Endothelial cell of umbilical vein (primary cell): ENCODE measurements around the gene SECTM1. TPM values are rescaled to one million over a fixed set of nuclear protein-coding genes. Genes with fewer than 3 reads are reported as not detected.

ENCODE experiments used
- BruUV-seq: library from RNA; stranded (reverse); fragments of 400-500 nt; replicated peaks from 2 replicates; lab custom pipeline; 2021; lab: Mats Ljungman, UMichigan
- CTCF ChIA-PET: fragments of 300-600, 350-600 bp; sonication (Branson Sonifier 250); formaldehyde crosslinking; loops from one replicate; lab custom pipeline; 2021; ENCODE audit warnings: antibody characterized with exemption, inconsistent platforms; lab: Charles Lee
- POLR2A ChIA-PET: fragments of 300-600, 350-600 bp; sonication (Branson Sonifier 250); formaldehyde crosslinking; loops from one replicate; lab custom pipeline; 2021; ENCODE audit warnings: antibody characterized with exemption, inconsistent platforms; lab: Charles Lee
- DNase-seq: peaks from one replicate; pipeline ENCODE4 v3.0.0-alpha.2; 2011; ENCODE audit warnings: low read depth, low spot score
- FAIRE-seq: peaks from 2 replicates; lab custom pipeline; 2011; peaks lifted over from hg19 to GRCh38; lab: Jason Lieb, UNC
- H2AFZ ChIP-seq: 2 replicates; pipeline ENCODE4 v1.6.0; 2012; ENCODE audit warnings: low read depth, low read length, control low read depth, inconsistent platforms
- H3K27ac ChIP-seq: 2 replicates; pipeline ENCODE4 v1.5.1; 2011; ENCODE audit warnings: low read depth, mild to moderate bottlenecking, control low read depth, low read length, moderate library complexity; ENCODE audit not compliant: insufficient read depth
- H3K27me3 ChIP-seq, 2 experiments: 2 replicates each; pipeline versions ENCODE4 v1.6.0 to v1.6.1; 2011; ENCODE audit warnings: low read length in 2 of 2, mixed read lengths in 1 of 2; ENCODE audit not compliant: control insufficient read depth in 2 of 2, insufficient read depth in 2 of 2
- H3K36me3 ChIP-seq, 2 experiments: 2 replicates in 1 of 2; 3 replicates in 1 of 2; pipeline ENCODE4 v1.5.1; 2011; ENCODE audit warnings: low read length in 2 of 2, mild to moderate bottlenecking in 1 of 2, moderate library complexity in 1 of 2; ENCODE audit not compliant: control insufficient read depth in 2 of 2, insufficient read depth in 2 of 2; ENCODE audit errors: extremely low read depth in 1 of 2
- H3K4me1 ChIP-seq: 3 replicates; pipeline ENCODE4 v1.5.1; 2011; ENCODE audit warnings: mild to moderate bottlenecking, low read length; ENCODE audit not compliant: control insufficient read depth, insufficient read depth; ENCODE audit errors: extremely low read depth
- H3K4me2 ChIP-seq: 2 replicates; pipeline ENCODE4 v1.6.1; 2011; ENCODE audit warnings: low read length, control low read depth, mixed read lengths; ENCODE audit not compliant: insufficient read depth
- H3K4me3 ChIP-seq, 3 experiments: fragments of 200-600 bp in 1 of 3; sonication (generic), shearing (Covaris generic) in 1 of 3; replicated peaks in 1 of 3; 2 replicates each; pipeline ENCODE4 v1.5.1; 2011 to 2016; ENCODE audit warnings: control low read depth in 3 of 3, low read length in 3 of 3, mild to moderate bottlenecking in 2 of 3, inconsistent platforms in 1 of 3, low read depth in 1 of 3, moderate library complexity in 1 of 3; ENCODE audit not compliant: insufficient read depth in 1 of 3
- H3K79me2 ChIP-seq: 2 replicates; pipeline ENCODE4 v1.6.0; 2012; ENCODE audit warnings: low read length, inconsistent platforms; ENCODE audit not compliant: control insufficient read depth, insufficient read depth
- H3K9ac ChIP-seq: replicated peaks from 2 replicates; pipeline ENCODE3; 2011; ENCODE audit warnings: low read length, control low read depth; ENCODE audit not compliant: insufficient read depth; ENCODE audit errors: extremely low read depth
- H3K9me1 ChIP-seq: replicated peaks from 3 replicates; pipeline ENCODE4 v1.6.0; 2011; ENCODE audit warnings: mild to moderate bottlenecking, low read length; ENCODE audit not compliant: control insufficient read depth, insufficient read depth; ENCODE audit errors: extremely low read depth
- H3K9me3 ChIP-seq: replicated peaks from 2 replicates; pipeline ENCODE4 v1.5.1; 2012; ENCODE audit warnings: low read length, inconsistent platforms; ENCODE audit not compliant: control insufficient read depth, insufficient read depth
- H4K20me1 ChIP-seq: replicated peaks from 2 replicates; pipeline ENCODE3; 2011; ENCODE audit warnings: mild to moderate bottlenecking, low read length; ENCODE audit not compliant: control insufficient read depth, insufficient read depth; ENCODE audit errors: extremely low read depth
- EZH2 ChIP-seq: IDR thresholded peaks from 2 replicates; pipeline ENCODE4 v1.6.1; 2012; ENCODE audit warnings: borderline replicate concordance, low read depth, mild to moderate bottlenecking, moderate library complexity, low read length, inconsistent platforms; ENCODE audit not compliant: severe bottlenecking
- FOS ChIP-seq: IDR thresholded peaks from 2 replicates; pipeline ENCODE4 v1.6.1; 2011; ENCODE audit warnings: mild to moderate bottlenecking, low read length, moderate library complexity, borderline replicate concordance; ENCODE audit not compliant: insufficient read depth
- GATA2 ChIP-seq: IDR thresholded peaks from 2 replicates; pipeline ENCODE4 v1.7.0; 2011; ENCODE audit warnings: low read depth, mild to moderate bottlenecking, moderate library complexity, mixed read lengths, low read length; ENCODE audit not compliant: insufficient read length, insufficient read depth
- JUN ChIP-seq: IDR thresholded peaks from 2 replicates; pipeline ENCODE4 v1.6.1; 2011; ENCODE audit warnings: borderline replicate concordance, low read depth; ENCODE audit not compliant: insufficient read length, insufficient read depth
- MYC ChIP-seq: IDR thresholded peaks from one replicate; pipeline ENCODE4 v1.6.1; 2011; ENCODE audit warnings: mild to moderate bottlenecking, low read depth, low read length
- POLR2A ChIP-seq: IDR thresholded peaks from 2 replicates; pipeline ENCODE4 v1.6.1; 2012; ENCODE audit warnings: low read depth, mild to moderate bottlenecking, control low read depth, low read length
- POLR2AphosphoS5 ChIP-seq: IDR thresholded peaks from 2 replicates; pipeline ENCODE4 v1.6.1; 2012; ENCODE audit warnings: low read depth, mild to moderate bottlenecking, control low read depth, low read length, moderate library complexity; ENCODE audit not compliant: insufficient read depth
- dilution Hi-C: fragments of 300-500 bp; cut with MboI; formaldehyde crosslinking; loops from one replicate; pipeline ENCODE4 v1.15.0; 2019; ENCODE audit warnings: low sequenced_read_pairs; ENCODE audit not compliant: extremely low pct_ligation_motif_present
- intact Hi-C: fragments of 100-400 bp; cut with micrococcal nuclease; formaldehyde crosslinking; loops from one replicate; pipeline ENCODE4 v1.10.0; 2022
- polyA plus RNA-seq, 4 experiments: library from polyadenylated mRNA; depleted of rRNA in 3 of 4; stranded (reverse) in 3 of 4; unstranded in 1 of 4; fragments of >200 nt; gene quantifications; 2 replicates each; pipeline versions ENCODE4 v1.2.1 to v1.2.3, GENCODE V29; 2011 to 2012; ENCODE audit warnings: missing spikeins in 1 of 4
- total RNA-seq: library from RNA; stranded (reverse); gene quantifications from 2 replicates; pipeline ENCODE4 v1.2.3, GENCODE V29; 2021
- TF ChIP-seq, protein P1 (sequence below): IDR thresholded peaks from 2 replicates; pipeline ENCODE4 v1.6.1; 2011; ENCODE audit not compliant: insufficient read depth, insufficient read length
- TF ChIP-seq, protein P2 (sequence below), 2 donors: IDR thresholded peaks; 1 replicate in 1 of 2; 2 replicates in 1 of 2; pipeline ENCODE4 v1.5.1; 2011; ENCODE audit warnings: low read length in 2 of 2, mild to moderate bottlenecking in 2 of 2, moderate library complexity in 2 of 2, control low read depth in 1 of 2, inconsistent platforms in 1 of 2, low read depth in 1 of 2; ENCODE audit not compliant: insufficient read depth in 1 of 2; ENCODE audit errors: extremely low read depth in 1 of 2

SECTM1 gene
- total and polyA plus RNA-seq, 2 donors (not counting 3 experiments of a cell fraction or from before 2014, with no cell fraction given) = 1.9 to 2.3 TPM

DNA sequence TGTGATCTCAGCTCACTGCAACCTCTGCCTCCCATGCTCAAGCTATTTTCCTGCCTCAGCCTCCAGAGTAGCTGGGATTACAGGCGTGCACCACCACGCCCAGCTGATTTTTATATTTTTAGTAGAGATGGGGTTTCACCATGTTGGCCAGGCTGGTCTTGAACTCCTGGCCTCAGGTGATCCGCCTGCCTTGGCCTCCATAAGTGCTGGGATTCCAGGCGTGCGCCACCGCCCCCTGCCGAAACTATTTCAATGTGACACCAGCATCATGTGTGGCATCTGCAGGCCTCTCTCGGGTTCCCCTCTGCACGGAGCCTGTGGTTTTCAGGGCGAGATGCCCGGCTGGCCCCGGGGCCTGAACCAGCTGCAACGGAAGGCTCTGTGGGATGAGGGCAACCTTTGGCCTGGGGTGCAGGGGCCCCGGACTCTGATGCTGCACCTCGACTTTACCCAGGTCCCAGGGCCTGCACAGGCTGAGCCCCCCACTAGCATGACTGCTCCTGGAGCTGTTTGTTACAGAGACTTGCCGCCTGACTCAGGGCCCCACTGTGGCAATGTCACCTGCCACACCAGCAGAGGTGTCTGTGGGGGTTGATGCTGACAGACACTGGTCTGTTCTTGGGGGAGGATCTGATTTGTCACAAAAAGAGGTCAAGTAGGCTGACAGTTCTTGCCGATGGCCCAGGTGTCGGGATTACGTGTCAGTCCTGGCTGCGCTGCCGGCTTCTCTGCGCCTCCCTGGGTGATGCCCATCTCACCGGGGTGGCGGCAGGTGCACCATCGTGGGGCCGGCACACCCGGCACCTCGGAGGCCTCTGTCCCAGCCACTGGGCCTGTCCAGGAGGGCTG is 16.8 kb upstream of the SECTM1 start:
- no peak for FAIRE-seq
- Histone ChIP-seq H3K9me3 (no peaks in the 10 kb centered on the region), H3K9me1 (no peaks in the 10 kb centered on the region), H2AFZ (no peak overlapping the region), H3K9ac (no peak overlapping the region), H3K4me2 (no peak overlapping the region), H3K4me3 (no peak overlapping the region), H3K79me2 (no peaks in the 10 kb centered on the region), H3K27ac (no peak overlapping the region), H3K27me3 (no peaks in the 10 kb centered on the region), H3K36me3 (no peaks in the 10 kb centered on the region), H4K20me1 (no peaks in the 10 kb centered on the region), H3K4me1 (no peaks in the 10 kb centered on the region)
- no peak for TF ChIP-seq POLR2A
- TF ChIP-seq, protein P1, sequence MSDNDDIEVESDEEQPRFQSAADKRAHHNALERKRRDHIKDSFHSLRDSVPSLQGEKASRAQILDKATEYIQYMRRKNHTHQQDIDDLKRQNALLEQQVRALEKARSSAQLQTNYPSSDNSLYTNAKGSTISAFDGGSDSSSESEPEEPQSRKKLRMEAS = no peak
- no peak for TF ChIP-seq FOS
- TF ChIP-seq JUN = no peak
- TF ChIP-seq, protein P2, sequence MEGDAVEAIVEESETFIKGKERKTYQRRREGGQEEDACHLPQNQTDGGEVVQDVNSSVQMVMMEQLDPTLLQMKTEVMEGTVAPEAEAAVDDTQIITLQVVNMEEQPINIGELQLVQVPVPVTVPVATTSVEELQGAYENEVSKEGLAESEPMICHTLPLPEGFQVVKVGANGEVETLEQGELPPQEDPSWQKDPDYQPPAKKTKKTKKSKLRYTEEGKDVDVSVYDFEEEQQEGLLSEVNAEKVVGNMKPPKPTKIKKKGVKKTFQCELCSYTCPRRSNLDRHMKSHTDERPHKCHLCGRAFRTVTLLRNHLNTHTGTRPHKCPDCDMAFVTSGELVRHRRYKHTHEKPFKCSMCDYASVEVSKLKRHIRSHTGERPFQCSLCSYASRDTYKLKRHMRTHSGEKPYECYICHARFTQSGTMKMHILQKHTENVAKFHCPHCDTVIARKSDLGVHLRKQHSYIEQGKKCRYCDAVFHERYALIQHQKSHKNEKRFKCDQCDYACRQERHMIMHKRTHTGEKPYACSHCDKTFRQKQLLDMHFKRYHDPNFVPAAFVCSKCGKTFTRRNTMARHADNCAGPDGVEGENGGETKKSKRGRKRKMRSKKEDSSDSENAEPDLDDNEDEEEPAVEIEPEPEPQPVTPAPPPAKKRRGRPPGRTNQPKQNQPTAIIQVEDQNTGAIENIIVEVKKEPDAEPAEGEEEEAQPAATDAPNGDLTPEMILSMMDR (IDR thresholded peaks at IDR 0.05; ENCODE audit: extremely low read depth in 1 of 2, insufficient read depth in 1 of 2, low read depth in 1 of 2, low read length in 2 of 2) = no peak
- no peak for TF ChIP-seq EZH2
- TF ChIP-seq GATA2 = no peak
- no peak for TF ChIP-seq MYC
- TF ChIP-seq POLR2AphosphoS5 = no peak
- no TSS peak for BruUV-seq
- dilution Hi-C loops = no loop called here
- POLR2A ChIA-PET = no interaction called here
- intact Hi-C loops = loop anchor here (2.0 kb wide), 1 partner anchor 204 kb away; no protein-coding TSS in a partner anchor
- CTCF ChIA-PET = interaction anchor here (0.7 to 2.4 kb wide), 6 partner anchors 11 to 423 kb away, joined by 3 to 6 read pairs (median 4); no protein-coding TSS in a partner anchor
- DNase-seq = no peak
